Transverse colon (tissue), 4 donors: ENCODE results near the gene USP7.

ENCODE experiments used
- CTCF ChIP-seq, 5 experiments: fragments of 200-600 bp in 3 of 5; fragments of 450-650 bp in 2 of 5; sonication (generic) in 3 of 5; IDR thresholded peaks; 1 replicate in 2 of 5; 2 replicates in 3 of 5; pipeline ENCODE4 v1.5.1; 2016 to 2017; ENCODE audit warnings: antibody characterized with exemption in 5 of 5, inconsistent platforms in 3 of 5, mild to moderate bottlenecking in 2 of 5, moderate library complexity in 1 of 5
- EP300 ChIP-seq: sonication (generic); formaldehyde crosslinking; IDR thresholded peaks from one replicate; pipeline ENCODE4 v1.6.1; 2017; ENCODE audit warnings: antibody characterized with exemption, low read depth
- POLR2A ChIP-seq: fragments of 450-650 bp; IDR thresholded peaks from one replicate; pipeline ENCODE4 v1.6.1; 2016; ENCODE audit warnings: antibody characterized with exemption, mild to moderate bottlenecking, moderate library complexity
- POLR2AphosphoS5 ChIP-seq, 3 donors: sonication (generic); formaldehyde crosslinking; IDR thresholded peaks; one replicate each; pipeline ENCODE4 v1.6.1; 2016; ENCODE audit warnings: antibody characterized with exemption in 3 of 3

DNA sequence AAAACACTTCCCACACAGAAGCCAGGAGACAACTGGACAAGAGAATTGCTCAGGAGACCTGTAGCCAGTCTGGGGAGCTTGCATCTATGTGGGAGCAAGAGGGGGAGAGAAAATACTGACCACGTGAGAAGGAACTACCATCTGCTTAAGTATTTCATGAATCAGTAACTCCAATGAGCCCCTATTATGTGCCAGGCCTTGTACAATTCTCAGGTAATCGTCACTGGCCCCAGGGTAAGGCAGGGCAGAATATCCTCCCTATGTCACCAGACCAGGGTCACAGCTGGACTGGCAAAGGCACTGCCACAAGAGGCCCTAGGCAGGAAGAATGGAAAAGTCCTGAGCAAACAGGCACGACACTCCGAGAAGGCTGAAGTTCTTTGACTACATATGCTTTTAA, 25.9 kb downstream of the USP7 start:
- TF ChIP-seq POLR2AphosphoS5 (IDR thresholded peaks at IDR 0.05) = no peak
- no peak for TF ChIP-seq CTCF (IDR thresholded peaks at IDR 0.05)
- TF ChIP-seq EP300 = no peak
- TF ChIP-seq POLR2A = no peak
